ENCODE data around the gene CACTIN. TPM values are rescaled to one million over a fixed set of nuclear protein-coding genes. Genes with fewer than 3 reads are reported as not detected.

CACTIN gene
- total RNA-seq, 1 experiment from 2014 or later: 33.2 TPM

- Histone ChIP-seq H3K27me3 (ENCODE audit: insufficient read depth, low read length) (no peaks in the 10 kb centered on the region), H3K27ac (ENCODE audit: low read depth, low read length) (no peak overlapping the region), H3K9ac (ENCODE audit: low read length) (no peak overlapping the region), H2AFZ (ENCODE audit: low read depth, low read length, poor library complexity, severe bottlenecking) (no peak overlapping the region), H3K9me2 (ENCODE audit: insufficient read depth) (no peaks in the 10 kb centered on the region), H3K79me2 (ENCODE audit: insufficient read depth, low read length) (no peaks in the 10 kb centered on the region), H3K9me3 (ENCODE audit: control insufficient read depth in 1 of 2, insufficient read depth in 1 of 2, low read depth in 1 of 2, low read length in 2 of 2) (no peaks in the 10 kb centered on the region), H4K20me1 (ENCODE audit: insufficient read depth) (no peaks in the 10 kb centered on the region), H3K36me3 (ENCODE audit: control insufficient read depth in 1 of 2, insufficient read depth in 2 of 2, low read length in 2 of 2) (no peaks in the 10 kb centered on the region), H3K4me2 (ENCODE audit: low read length) (no peak overlapping the region), H3K4me1 (ENCODE audit: control insufficient read depth in 1 of 2, insufficient read depth in 2 of 2, low read length in 2 of 2) (peaks cover 3 to 10% of the 10 kb centered on the region in 2 experiments; a peak in 3 of 4 replicates), H3K4me3 (replicated peaks in 1 of 2; ENCODE audit: low read depth in 1 of 2, low read length in 2 of 2) (no peak overlapping the region)
- ATAC-seq (no peak), DNase-seq (ENCODE audit: low read depth, low spot score) (no peak)
- ChIA-PET POLR2A (no interaction called here), RAD21 (ENCODE audit: low non-redundant PET in 1 of 2, low total read pairs in 2 of 2, uncharacterized antibody in 2 of 2, unreplicated experiment in 2 of 2) (no interaction called here), CTCF (no interaction called here)
- intact Hi-C loops (cut with micrococcal nuclease): no loop called here
- TF ChIP-seq EZH2 (IDR thresholded peaks at IDR 0.05): no peak
- no peak for TF ChIP-seq ZFX (IDR thresholded peaks at IDR 0.05)
- TF ChIP-seq FOSL1 (IDR thresholded peaks at IDR 0.05; ENCODE audit: low read depth): no peak
- TF ChIP-seq YY1 (IDR thresholded peaks at IDR 0.05; ENCODE audit: extremely low read depth, insufficient replicate concordance, low read depth, low read length): no peak
- TF ChIP-seq EZH2phosphoT487 (IDR thresholded peaks at IDR 0.05; ENCODE audit: borderline replicate concordance): no peak
- no TSS peak for BruUV-seq (replicated peaks)
Observed at GRCh38 chr19:3645726-3646125, 19.1 kb upstream of the CACTIN start.

- H3K4me1 ChIP-seq (ENCODE audit: control insufficient read depth in 1 of 2, insufficient read depth in 2 of 2, low read length in 2 of 2): peaks cover 3 to 10% of the 10 kb centered on the region in 2 experiments; a peak in 3 of 4 replicates
- H2AFZ ChIP-seq (ENCODE audit: low read depth, low read length, poor library complexity, severe bottlenecking): no peak overlapping the region
- no peak overlapping the region for H3K4me3 ChIP-seq (replicated peaks in 1 of 2; ENCODE audit: low read depth in 1 of 2, low read length in 2 of 2)
- POLR2A ChIA-PET: no interaction called here
- no peak for DNase-seq (ENCODE audit: low read depth, low spot score)
- ATAC-seq: no peak
- H3K27ac ChIP-seq (ENCODE audit: low read depth, low read length): no peak overlapping the region
- no peaks in the 10 kb centered on the region for H3K79me2 ChIP-seq (ENCODE audit: insufficient read depth, low read length)
- H3K9ac ChIP-seq (ENCODE audit: low read length): no peak overlapping the region
- intact Hi-C loops (cut with micrococcal nuclease): no loop called here
- H3K27me3 ChIP-seq (ENCODE audit: insufficient read depth, low read length): no peaks in the 10 kb centered on the region
- no peaks in the 10 kb centered on the region for H4K20me1 ChIP-seq (ENCODE audit: insufficient read depth)
- no peaks in the 10 kb centered on the region; a peak in 1 of 4 replicates for H3K36me3 ChIP-seq (ENCODE audit: control insufficient read depth in 1 of 2, insufficient read depth in 2 of 2, low read length in 2 of 2)
- H3K9me2 ChIP-seq (ENCODE audit: insufficient read depth): no peaks in the 10 kb centered on the region
- CTCF ChIA-PET: no interaction called here
- BruUV-seq (replicated peaks): no TSS peak
- no peaks in the 10 kb centered on the region for H3K9me3 ChIP-seq (ENCODE audit: control insufficient read depth in 1 of 2, insufficient read depth in 1 of 2, low read depth in 1 of 2, low read length in 2 of 2)
- RAD21 ChIA-PET (ENCODE audit: low non-redundant PET in 1 of 2, low total read pairs in 2 of 2, uncharacterized antibody in 2 of 2, unreplicated experiment in 2 of 2): no interaction called here
- no peak overlapping the region for H3K4me2 ChIP-seq (ENCODE audit: low read length)
- TF ChIP-seq MAX (IDR thresholded peaks at IDR 0.05) (no peak), EZH2phosphoT487 (IDR thresholded peaks at IDR 0.05; ENCODE audit: borderline replicate concordance) (no peak), SIN3A (IDR thresholded peaks at IDR 0.05; ENCODE audit: low read depth) (no peak), ATF3 (IDR thresholded peaks at IDR 0.05) (no peak), EZH2 (IDR thresholded peaks at IDR 0.05) (no peak), POLR2A (IDR thresholded peaks at IDR 0.05; ENCODE audit: borderline replicate concordance, extremely low read depth, insufficient read depth, insufficient read length) (no peak), CTCF (IDR thresholded peaks at IDR 0.05 in 2 of 3, conservative IDR thresholded peaks at IDR 0.05 in 1 of 3; ENCODE audit: borderline replicate concordance in 1 of 3, insufficient read depth in 1 of 3, low read depth in 2 of 3, low read length in 2 of 3) (no peak), POLR2AphosphoS5 (IDR thresholded peaks at IDR 0.05; ENCODE audit: low read depth, low read length) (no peak), JUND (IDR thresholded peaks at IDR 0.05) (no peak), ZFX (IDR thresholded peaks at IDR 0.05) (no peak), CEBPB (IDR thresholded peaks at IDR 0.05; ENCODE audit: low read depth) (no peak), CBX3 (IDR thresholded peaks at IDR 0.05; ENCODE audit: low read depth) (no peak), SRF (IDR thresholded peaks at IDR 0.05; ENCODE audit: low read depth) (no peak), ELF1 (IDR thresholded peaks at IDR 0.05; ENCODE audit: borderline replicate concordance, low read depth) (no peak), TCF7L2 (IDR thresholded peaks at IDR 0.05; ENCODE audit: borderline replicate concordance, extremely low read depth, insufficient read depth, insufficient read length) (no peak), ZNF274 (IDR thresholded peaks at IDR 0.05; ENCODE audit: low read depth, low read length) (no peak), FOSL1 (IDR thresholded peaks at IDR 0.05; ENCODE audit: low read depth) (no peak), YY1 (IDR thresholded peaks at IDR 0.05; ENCODE audit: extremely low read depth, insufficient replicate concordance, low read depth, low read length) (no peak)
Observed at GRCh38 chr19:3645067-3645396, 18.4 kb upstream of the CACTIN start.
